Measurements from ENCODE around the gene DMRT3.

DNA sequence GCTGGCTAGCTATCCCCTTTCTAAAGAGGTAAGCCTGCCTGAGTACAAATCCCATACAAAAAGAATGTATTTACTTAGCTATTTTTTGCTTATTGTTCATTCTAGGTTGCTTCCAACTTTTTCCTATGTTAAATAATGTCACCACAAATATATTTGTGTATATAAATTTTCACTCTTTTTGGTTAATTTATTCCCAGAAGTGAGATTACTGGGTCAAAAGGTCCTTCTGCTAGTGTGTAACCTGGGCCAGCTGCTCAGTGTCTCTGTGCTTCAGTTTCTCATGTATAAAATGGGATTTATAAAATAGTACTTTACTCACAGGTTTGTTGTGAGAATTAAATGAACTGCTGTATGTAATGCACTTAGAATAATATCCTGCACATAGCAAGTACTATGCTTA, 49.8 kb downstream of the DMRT3 start:
- TF ChIP-seq, protein P1, sequence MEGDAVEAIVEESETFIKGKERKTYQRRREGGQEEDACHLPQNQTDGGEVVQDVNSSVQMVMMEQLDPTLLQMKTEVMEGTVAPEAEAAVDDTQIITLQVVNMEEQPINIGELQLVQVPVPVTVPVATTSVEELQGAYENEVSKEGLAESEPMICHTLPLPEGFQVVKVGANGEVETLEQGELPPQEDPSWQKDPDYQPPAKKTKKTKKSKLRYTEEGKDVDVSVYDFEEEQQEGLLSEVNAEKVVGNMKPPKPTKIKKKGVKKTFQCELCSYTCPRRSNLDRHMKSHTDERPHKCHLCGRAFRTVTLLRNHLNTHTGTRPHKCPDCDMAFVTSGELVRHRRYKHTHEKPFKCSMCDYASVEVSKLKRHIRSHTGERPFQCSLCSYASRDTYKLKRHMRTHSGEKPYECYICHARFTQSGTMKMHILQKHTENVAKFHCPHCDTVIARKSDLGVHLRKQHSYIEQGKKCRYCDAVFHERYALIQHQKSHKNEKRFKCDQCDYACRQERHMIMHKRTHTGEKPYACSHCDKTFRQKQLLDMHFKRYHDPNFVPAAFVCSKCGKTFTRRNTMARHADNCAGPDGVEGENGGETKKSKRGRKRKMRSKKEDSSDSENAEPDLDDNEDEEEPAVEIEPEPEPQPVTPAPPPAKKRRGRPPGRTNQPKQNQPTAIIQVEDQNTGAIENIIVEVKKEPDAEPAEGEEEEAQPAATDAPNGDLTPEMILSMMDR (IDR thresholded peaks at IDR 0.05), result no peak
- TF ChIP-seq POLR2A (IDR thresholded peaks at IDR 0.05), result no peak
